Hepatocyte (in vitro differentiated cells): Measurements from ENCODE around the gene TNNT3. TPM values are rescaled to one million over a fixed set of nuclear protein-coding genes. Genes with fewer than 3 reads are reported as not detected.

ENCODE experiments used
- DNase-seq: peaks from one replicate; pipeline ENCODE4 v3.0.0-alpha.2; 2016; ENCODE audit warnings: low spot score
- H2AFZ ChIP-seq: fragments of 200-600 bp; sonication (generic); 2 replicates; pipeline ENCODE4 v1.6.0; 2016; ENCODE audit warnings: antibody characterized with exemption, mild to moderate bottlenecking
- H3K27ac ChIP-seq: fragments of 200-600 bp; sonication (generic); 2 replicates; pipeline ENCODE4 v1.5.1; 2016; ENCODE audit warnings: mild to moderate bottlenecking
- H3K27me3 ChIP-seq: fragments of 200-600 bp; sonication (generic); 2 replicates; pipeline ENCODE4 v1.6.1; 2016
- H3K36me3 ChIP-seq: fragments of 200-600 bp; sonication (generic); replicated peaks from 2 replicates; pipeline ENCODE4 v1.5.1; 2016; ENCODE audit warnings: low read depth; ENCODE audit not compliant: insufficient read depth
- H3K4me1 ChIP-seq: fragments of 200-600 bp; sonication (generic); 2 replicates; pipeline ENCODE4 v1.5.1; 2016; ENCODE audit warnings: mild to moderate bottlenecking, moderate library complexity; ENCODE audit not compliant: insufficient read depth
- H3K4me2 ChIP-seq: fragments of 200-600 bp; sonication (generic); 2 replicates; pipeline ENCODE4 v1.6.0; 2016
- H3K4me3 ChIP-seq: fragments of 200-600 bp; sonication (generic); 2 replicates; pipeline ENCODE4 v1.5.1; 2016; ENCODE audit warnings: mild to moderate bottlenecking
- H3K79me2 ChIP-seq: fragments of 200-600 bp; sonication (generic); 2 replicates; pipeline ENCODE4 v1.6.0; 2017; ENCODE audit warnings: mild to moderate bottlenecking
- H3K9me2 ChIP-seq: fragments of 200-600 bp; sonication (generic); replicated peaks from 2 replicates; pipeline ENCODE4 v1.6.0; 2017; ENCODE audit warnings: mild to moderate bottlenecking; ENCODE audit not compliant: insufficient read depth
- H3K9me3 ChIP-seq: fragments of 200-600 bp; sonication (generic); 2 replicates; pipeline ENCODE4 v1.5.1; 2016; ENCODE audit warnings: low read depth, mild to moderate bottlenecking
- H4K20me1 ChIP-seq: fragments of 200-600 bp; sonication (generic); 2 replicates; pipeline ENCODE4 v1.6.0; 2016; ENCODE audit warnings: mild to moderate bottlenecking; ENCODE audit not compliant: insufficient read depth, poor library complexity, severe bottlenecking
- EZH2 ChIP-seq: fragments of 200-600 bp; sonication (generic); IDR thresholded peaks from 2 replicates; pipeline ENCODE4 v1.6.1; 2016; ENCODE audit warnings: antibody characterized with exemption, mild to moderate bottlenecking, borderline replicate concordance
- EZH2phosphoT487 ChIP-seq: fragments of 200-600 bp; sonication (generic); IDR thresholded peaks from one replicate; pipeline ENCODE4 v1.6.1; 2018; ENCODE audit warnings: antibody characterized with exemption, mild to moderate bottlenecking, low read depth, moderate library complexity; ENCODE audit not compliant: unreplicated experiment, severe bottlenecking
- WGBS: methylation state at CpG from one replicate; pipeline ENCODE4 v1.1.6; 2016; ENCODE audit warnings: low lambda C conversion rate; ENCODE audit errors: missing lambda C conversion rate; 5-methylcytosine and 5-hydroxymethylcytosine counted together
- polyA plus RNA-seq: library from polyadenylated mRNA; unstranded; fragments of >200 nt; fragmentation: Nextera tagmentation; extraction: Ambion mirVana; gene quantifications from 2 replicates; pipeline ENCODE4 v1.2.1, GENCODE V29; 2016
- total RNA-seq: library from RNA; depleted of rRNA; stranded (reverse); fragments of >200 nt; gene quantifications from 2 replicates; pipeline ENCODE4 v1.2.3, GENCODE V29; 2014
- TF ChIP-seq, protein P1 (sequence below): fragments of 200-600 bp; sonication (generic); IDR thresholded peaks from 2 replicates; pipeline ENCODE4 v1.5.1; 2016; ENCODE audit warnings: antibody characterized with exemption, mild to moderate bottlenecking; ENCODE audit not compliant: poor library complexity

TNNT3 gene
- total and polyA plus RNA-seq, 2 experiments from 2014 or later: 19.2 to 29.9 TPM

DNA sequence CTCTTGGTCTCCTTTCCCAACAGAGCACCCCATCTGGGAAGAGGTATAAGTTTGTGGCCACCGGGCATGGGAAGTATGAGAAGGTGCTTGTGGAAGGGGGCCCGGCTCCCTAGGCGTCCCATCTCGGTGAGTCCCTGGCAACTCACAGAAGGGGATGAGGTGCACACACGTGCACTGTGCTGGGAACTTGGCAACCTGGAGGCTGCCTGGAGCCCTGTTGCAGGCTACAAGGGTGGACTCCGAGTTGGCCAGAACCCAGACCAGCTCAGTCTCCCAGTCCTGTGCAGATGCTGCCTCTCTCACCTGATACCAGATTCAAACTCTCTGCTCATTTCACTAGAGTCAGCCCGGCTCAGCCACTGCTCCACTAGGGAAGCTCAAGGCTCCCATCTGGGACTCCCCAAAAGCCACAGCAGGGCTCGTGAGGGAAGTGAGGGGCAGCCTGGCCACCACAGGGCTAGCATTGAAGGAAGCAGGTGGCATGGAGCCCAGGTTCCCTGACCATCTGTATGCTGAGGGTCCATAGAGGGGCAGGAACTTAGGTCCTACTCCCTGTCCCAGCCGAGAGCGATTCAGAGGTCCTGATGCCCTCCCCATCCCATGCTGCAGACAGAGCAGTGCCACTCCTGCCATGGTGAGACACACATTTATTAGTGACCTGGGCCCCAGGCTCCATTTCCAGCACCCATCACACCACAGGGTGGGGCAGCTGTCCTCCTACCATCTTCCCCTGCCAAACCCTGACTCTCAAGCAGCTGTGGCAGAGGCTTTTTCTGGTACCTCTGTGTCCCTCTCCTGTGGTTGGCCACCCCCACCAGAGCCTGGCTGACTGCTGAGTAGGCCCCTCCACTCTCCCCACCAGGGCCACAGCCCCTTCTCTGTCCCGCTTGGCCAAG lies 31.8 kb upstream of the TNNT3 start:
- no peak overlapping the region for H3K4me3 ChIP-seq
- 87% methylated on average over 11 of the region's 11 CpGs for WGBS
- no peaks in the 10 kb centered on the region for H3K9me2 ChIP-seq
- H3K4me1 ChIP-seq: peaks cover 4% of the 10 kb centered on the region
- H3K4me2 ChIP-seq: no peak overlapping the region
- H4K20me1 ChIP-seq: no peaks in the 10 kb centered on the region
- H3K79me2 ChIP-seq: no peaks in the 10 kb centered on the region
- H3K36me3 ChIP-seq: no peaks in the 10 kb centered on the region
- TF ChIP-seq, protein P1, sequence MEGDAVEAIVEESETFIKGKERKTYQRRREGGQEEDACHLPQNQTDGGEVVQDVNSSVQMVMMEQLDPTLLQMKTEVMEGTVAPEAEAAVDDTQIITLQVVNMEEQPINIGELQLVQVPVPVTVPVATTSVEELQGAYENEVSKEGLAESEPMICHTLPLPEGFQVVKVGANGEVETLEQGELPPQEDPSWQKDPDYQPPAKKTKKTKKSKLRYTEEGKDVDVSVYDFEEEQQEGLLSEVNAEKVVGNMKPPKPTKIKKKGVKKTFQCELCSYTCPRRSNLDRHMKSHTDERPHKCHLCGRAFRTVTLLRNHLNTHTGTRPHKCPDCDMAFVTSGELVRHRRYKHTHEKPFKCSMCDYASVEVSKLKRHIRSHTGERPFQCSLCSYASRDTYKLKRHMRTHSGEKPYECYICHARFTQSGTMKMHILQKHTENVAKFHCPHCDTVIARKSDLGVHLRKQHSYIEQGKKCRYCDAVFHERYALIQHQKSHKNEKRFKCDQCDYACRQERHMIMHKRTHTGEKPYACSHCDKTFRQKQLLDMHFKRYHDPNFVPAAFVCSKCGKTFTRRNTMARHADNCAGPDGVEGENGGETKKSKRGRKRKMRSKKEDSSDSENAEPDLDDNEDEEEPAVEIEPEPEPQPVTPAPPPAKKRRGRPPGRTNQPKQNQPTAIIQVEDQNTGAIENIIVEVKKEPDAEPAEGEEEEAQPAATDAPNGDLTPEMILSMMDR: no peak
- no peak for TF ChIP-seq EZH2
- TF ChIP-seq EZH2phosphoT487: no peak
- no peak overlapping the region for H3K27ac ChIP-seq
- no peak overlapping the region for H2AFZ ChIP-seq
- no peak for DNase-seq
- no peaks in the 10 kb centered on the region for H3K9me3 ChIP-seq
- H3K27me3 ChIP-seq: no peaks in the 10 kb centered on the region

DNA sequence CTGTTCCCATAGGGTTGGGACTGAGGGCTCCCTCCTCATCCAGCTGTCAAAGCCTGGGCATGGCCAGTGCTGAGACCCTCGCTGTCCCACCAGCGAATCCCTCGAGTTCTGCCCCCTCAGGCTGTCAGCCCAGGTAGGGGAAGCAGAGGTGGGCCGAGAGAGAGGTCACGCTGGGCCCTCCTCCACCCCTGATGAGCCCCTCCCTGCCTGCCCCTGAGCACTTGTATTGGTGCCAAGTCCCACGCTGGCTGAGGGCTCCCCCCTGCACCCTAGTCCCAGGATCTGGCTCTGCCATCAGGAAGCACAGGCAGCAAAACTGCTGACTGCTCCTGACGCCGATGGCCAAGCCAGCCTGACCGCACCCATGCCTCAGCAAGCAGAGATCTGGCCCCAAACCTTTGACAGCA lies 31.2 kb upstream of the TNNT3 start:
- TF ChIP-seq, protein P1: no peak
- TF ChIP-seq EZH2 (no peak), EZH2phosphoT487 (no peak)
- WGBS: 75% methylated on average over 9 of the region's 9 CpGs
- H3K27ac ChIP-seq: no peak overlapping the region
- no peaks in the 10 kb centered on the region for H3K36me3 ChIP-seq
- H3K4me3 ChIP-seq: no peak overlapping the region
- H3K9me3 ChIP-seq: no peaks in the 10 kb centered on the region
- H4K20me1 ChIP-seq: no peaks in the 10 kb centered on the region
- no peaks in the 10 kb centered on the region for H3K9me2 ChIP-seq
- H3K79me2 ChIP-seq: no peaks in the 10 kb centered on the region
- no peaks in the 10 kb centered on the region for H3K27me3 ChIP-seq
- no peak overlapping the region for H2AFZ ChIP-seq
- no peak overlapping the region for H3K4me2 ChIP-seq
- H3K4me1 ChIP-seq: no peaks in the 10 kb centered on the region
- no peak for DNase-seq

DNA sequence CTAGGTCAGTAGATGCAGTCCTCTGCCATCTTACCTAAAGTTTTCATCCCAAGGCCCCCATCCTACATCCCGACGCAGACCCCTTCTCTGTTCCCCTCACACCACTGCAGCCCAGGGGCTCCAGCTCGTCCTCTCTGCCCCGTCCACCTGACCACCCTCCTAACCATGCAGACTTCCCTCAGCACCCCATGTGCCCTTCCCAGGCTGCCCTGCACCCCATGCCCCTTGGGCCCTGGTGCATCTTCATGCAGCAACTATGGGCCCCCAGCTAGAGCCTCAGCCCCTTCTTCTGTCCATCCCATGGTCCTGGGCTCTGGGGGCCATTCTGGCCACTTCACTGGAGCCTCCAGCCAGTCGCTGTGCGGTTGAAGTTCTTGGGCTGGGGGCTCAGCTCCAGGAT lies 30.7 kb upstream of the TNNT3 start:
- TF ChIP-seq EZH2 (no peak), EZH2phosphoT487 (no peak)
- TF ChIP-seq, protein P1: no peak
- Histone ChIP-seq H3K4me3 (no peak overlapping the region), H3K4me1 (no peaks in the 10 kb centered on the region), H3K79me2 (no peaks in the 10 kb centered on the region), H3K27ac (no peak overlapping the region), H3K36me3 (no peaks in the 10 kb centered on the region), H3K9me2 (no peaks in the 10 kb centered on the region), H3K9me3 (no peaks in the 10 kb centered on the region), H3K4me2 (no peak overlapping the region), H4K20me1 (no peaks in the 10 kb centered on the region), H2AFZ (no peak overlapping the region), H3K27me3 (no peaks in the 10 kb centered on the region)
- no peak for DNase-seq
- WGBS: 97% methylated on average over 6 of the region's 6 CpGs
